ENCODE data around the gene MESP2.

DNA sequence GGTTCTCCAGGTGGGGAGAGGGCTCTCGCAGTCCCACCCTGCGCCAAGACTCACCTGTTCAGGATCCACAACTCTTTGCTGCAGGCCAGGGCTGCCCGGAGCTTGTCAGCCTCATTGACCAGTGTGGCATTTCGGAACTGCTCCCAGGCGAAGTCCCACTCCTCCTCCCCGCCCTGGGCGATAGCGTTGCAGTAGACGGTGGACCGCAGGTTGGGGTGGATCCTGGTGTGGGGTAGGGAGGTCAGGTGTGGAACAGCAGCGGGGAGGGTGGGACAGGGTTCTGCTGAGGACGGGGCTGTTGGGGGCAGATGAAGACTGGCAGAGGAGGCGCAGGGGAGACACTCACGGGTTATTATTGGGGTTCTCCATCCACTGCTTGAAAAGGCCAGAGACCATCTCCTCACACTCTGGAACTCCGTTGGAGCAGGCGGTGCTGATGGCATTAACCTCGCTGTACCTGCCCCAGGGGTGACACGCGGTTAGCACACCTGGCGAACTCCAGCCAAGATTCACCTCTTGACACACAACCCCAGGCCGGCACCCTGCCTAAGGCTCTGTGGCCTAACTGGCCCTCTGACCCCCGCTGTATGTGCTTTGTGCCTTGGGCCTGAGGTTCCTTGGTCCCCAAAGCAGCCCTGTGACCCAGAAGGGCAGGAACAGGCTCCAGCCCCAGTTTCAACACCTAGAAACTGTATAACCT lies 16.1 kb downstream of the MESP2 start:
- no peak for TF ChIP-seq EZH2 (IDR thresholded peaks at IDR 0.05; ENCODE audit: borderline replicate concordance, low read length)
- TF ChIP-seq, protein P1, sequence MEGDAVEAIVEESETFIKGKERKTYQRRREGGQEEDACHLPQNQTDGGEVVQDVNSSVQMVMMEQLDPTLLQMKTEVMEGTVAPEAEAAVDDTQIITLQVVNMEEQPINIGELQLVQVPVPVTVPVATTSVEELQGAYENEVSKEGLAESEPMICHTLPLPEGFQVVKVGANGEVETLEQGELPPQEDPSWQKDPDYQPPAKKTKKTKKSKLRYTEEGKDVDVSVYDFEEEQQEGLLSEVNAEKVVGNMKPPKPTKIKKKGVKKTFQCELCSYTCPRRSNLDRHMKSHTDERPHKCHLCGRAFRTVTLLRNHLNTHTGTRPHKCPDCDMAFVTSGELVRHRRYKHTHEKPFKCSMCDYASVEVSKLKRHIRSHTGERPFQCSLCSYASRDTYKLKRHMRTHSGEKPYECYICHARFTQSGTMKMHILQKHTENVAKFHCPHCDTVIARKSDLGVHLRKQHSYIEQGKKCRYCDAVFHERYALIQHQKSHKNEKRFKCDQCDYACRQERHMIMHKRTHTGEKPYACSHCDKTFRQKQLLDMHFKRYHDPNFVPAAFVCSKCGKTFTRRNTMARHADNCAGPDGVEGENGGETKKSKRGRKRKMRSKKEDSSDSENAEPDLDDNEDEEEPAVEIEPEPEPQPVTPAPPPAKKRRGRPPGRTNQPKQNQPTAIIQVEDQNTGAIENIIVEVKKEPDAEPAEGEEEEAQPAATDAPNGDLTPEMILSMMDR (conservative IDR thresholded peaks at IDR 0.05 in 1 of 2, IDR thresholded peaks at IDR 0.05 in 1 of 2; ENCODE audit: extremely low read depth in 1 of 2, insufficient read depth in 1 of 2, low read depth in 1 of 2, low read length in 2 of 2): no peak
